GM12801 (cell line): Measurements from ENCODE around the gene LRRC52.

Experiments
- CTCF ChIP-seq: IDR thresholded peaks from one replicate; pipeline ENCODE4 v1.5.1; 2011; ENCODE audit warnings: control low read depth; ENCODE audit not compliant: insufficient read length; ENCODE audit errors: extremely low read depth

LRRC52 gene

GRCh38 chr1:165539306-165539705, 4.5 kb upstream of the LRRC52 start:
- TF ChIP-seq CTCF: no peak

- TF ChIP-seq CTCF: no peak
These were observed 3.9 kb upstream of the LRRC52 start for GRCh38 chr1:165539908-165540307.

GRCh38 chr1:165542015-165542631, 1.7 kb upstream of the LRRC52 start:
- TF ChIP-seq CTCF: no peak

GRCh38 chr1:165542647-165543046, 1.2 kb upstream of the LRRC52 start:
- no peak for TF ChIP-seq CTCF

GRCh38 chr1:165544996-165545395, 1.2 kb downstream of the LRRC52 start:
- TF ChIP-seq CTCF: no peak

- TF ChIP-seq CTCF: no peak
These were observed 2.2 kb downstream of the LRRC52 start for GRCh38 chr1:165545974-165546373.

- TF ChIP-seq CTCF: no peak
These were observed 6.2 kb downstream of the LRRC52 start for GRCh38 chr1:165549973-165550372.
